DOHH2 (cell line): Measurements from ENCODE around the gene PDE4D.

Experiments
- H3F3A ChIP-seq: fragments of 200-600 bp; sonication (generic), shearing (Covaris generic); 2 replicates; pipeline ENCODE4 v1.6.0; 2016; ENCODE audit warnings: antibody characterized with exemption, mild to moderate bottlenecking; ENCODE audit not compliant: control insufficient read depth, insufficient read depth
- H3K27ac ChIP-seq: fragments of 200-600 bp; sonication (generic); 2 replicates; pipeline ENCODE4 v1.5.1; 2014; ENCODE audit warnings: low read depth, mild to moderate bottlenecking, low read length, moderate library complexity
- H3K27me3 ChIP-seq: fragments of 200-600 bp; sonication (generic); 2 replicates; pipeline ENCODE4 v1.6.1; 2014; ENCODE audit warnings: mild to moderate bottlenecking, low read length, mixed read lengths; ENCODE audit not compliant: control insufficient read depth
- H3K36me3 ChIP-seq: fragments of 200-600 bp; sonication (generic); 2 replicates; pipeline ENCODE4 v1.6.1; 2014; ENCODE audit warnings: mild to moderate bottlenecking, low read length, moderate library complexity, mixed read lengths; ENCODE audit not compliant: control insufficient read depth
- H3K4me1 ChIP-seq: fragments of 200-600 bp; sonication (generic); 2 replicates; pipeline ENCODE4 v1.6.1; 2014; ENCODE audit warnings: mild to moderate bottlenecking, low read length, mixed read lengths; ENCODE audit not compliant: control insufficient read depth
- H3K4me2 ChIP-seq: fragments of 200-600 bp; sonication (generic); 2 replicates; pipeline ENCODE4 v1.6.0; 2014; ENCODE audit warnings: mild to moderate bottlenecking, low read length, moderate library complexity
- H3K4me3 ChIP-seq: fragments of 200-600 bp; sonication (generic); 2 replicates; pipeline ENCODE4 v1.5.1; 2014; ENCODE audit warnings: mild to moderate bottlenecking, low read length, mixed read lengths
- H3K79me2 ChIP-seq: fragments of 200-600 bp; sonication (generic); 2 replicates; pipeline ENCODE4 v1.6.1; 2014; ENCODE audit warnings: mild to moderate bottlenecking, low read length, mixed read lengths; ENCODE audit not compliant: control insufficient read depth
- H3K9me2 ChIP-seq: fragments of 200-600 bp; sonication (generic); replicated peaks from 2 replicates; pipeline ENCODE4 v1.6.1; 2014; ENCODE audit warnings: mild to moderate bottlenecking, low read length, mixed read lengths; ENCODE audit not compliant: control insufficient read depth
- H3K9me3 ChIP-seq: fragments of 200-600 bp; sonication (generic); 2 replicates; pipeline ENCODE4 v1.6.1; 2014; ENCODE audit warnings: antibody characterized with exemption, low read length, mixed read lengths; ENCODE audit not compliant: control insufficient read depth, insufficient read depth
- H4K20me1 ChIP-seq: fragments of 200-600 bp; sonication (generic); 2 replicates; pipeline ENCODE4 v1.6.0; 2014; ENCODE audit warnings: low read depth, mild to moderate bottlenecking, antibody characterized with exemption, low read length, moderate library complexity; ENCODE audit not compliant: control insufficient read depth, insufficient read depth
- CTCF ChIP-seq: fragments of 200-600 bp; sonication (generic); IDR thresholded peaks from one replicate; pipeline ENCODE4 v1.5.1; 2014; ENCODE audit warnings: antibody characterized with exemption, mild to moderate bottlenecking, low read depth, low read length; ENCODE audit not compliant: poor library complexity, severe bottlenecking
- EZH2phosphoT487 ChIP-seq: fragments of 200-600 bp; sonication (generic); IDR thresholded peaks from 2 replicates; pipeline ENCODE4 v1.6.1; 2017; ENCODE audit warnings: borderline replicate concordance, mild to moderate bottlenecking, antibody characterized with exemption, low read length, moderate library complexity, mixed read lengths

The PDE4D gene

GRCh38 chr5:59593439-59594007 lies 300.0 kb downstream of the PDE4D start:
- Histone ChIP-seq H3K79me2 (no peaks in the 10 kb centered on the region), H3K9me2 (no peaks in the 10 kb centered on the region), H3K4me2 (no peak overlapping the region), H3K4me3 (no peak overlapping the region), H3F3A (no peaks in the 10 kb centered on the region), H3K9me3 (no peaks in the 10 kb centered on the region), H3K27me3 (no peaks in the 10 kb centered on the region), H3K4me1 (peaks cover 5% of the 10 kb centered on the region), H3K36me3 (no peaks in the 10 kb centered on the region), H4K20me1 (no peaks in the 10 kb centered on the region), H3K27ac (no peak overlapping the region)
- TF ChIP-seq CTCF (no peak), EZH2phosphoT487 (no peak)

- no peaks in the 10 kb centered on the region for H3K36me3 ChIP-seq
- H3K9me3 ChIP-seq = no peaks in the 10 kb centered on the region
- no peaks in the 10 kb centered on the region for H3F3A ChIP-seq
- TF ChIP-seq EZH2phosphoT487 (no peak), CTCF (no peak)
- no peaks in the 10 kb centered on the region for H3K27me3 ChIP-seq
- no peaks in the 10 kb centered on the region for H4K20me1 ChIP-seq
- no peak overlapping the region for H3K4me3 ChIP-seq
- no peaks in the 10 kb centered on the region for H3K4me1 ChIP-seq
- H3K9me2 ChIP-seq = no peaks in the 10 kb centered on the region
- no peak overlapping the region for H3K4me2 ChIP-seq
- no peaks in the 10 kb centered on the region for H3K79me2 ChIP-seq
- no peak overlapping the region for H3K27ac ChIP-seq
These were observed 301.4 kb downstream of the PDE4D start for GRCh38 chr5:59592101-59592500.

- Histone ChIP-seq H3K27ac (no peak overlapping the region), H3K9me2 (no peaks in the 10 kb centered on the region), H3K4me3 (no peak overlapping the region), H3F3A (no peaks in the 10 kb centered on the region), H3K27me3 (no peaks in the 10 kb centered on the region), H3K9me3 (no peaks in the 10 kb centered on the region), H3K4me1 (no peaks in the 10 kb centered on the region), H3K4me2 (no peak overlapping the region), H3K79me2 (no peaks in the 10 kb centered on the region), H4K20me1 (no peaks in the 10 kb centered on the region), H3K36me3 (no peaks in the 10 kb centered on the region)
- TF ChIP-seq CTCF (no peak), EZH2phosphoT487 (no peak)
These were observed 302.4 kb downstream of the PDE4D start for GRCh38 chr5:59591162-59591561.

GRCh38 chr5:59588922-59589321 lies 304.6 kb downstream of the PDE4D start:
- Histone ChIP-seq H3K4me3 (no peak overlapping the region), H3K27me3 (no peaks in the 10 kb centered on the region), H3K9me2 (no peaks in the 10 kb centered on the region), H3K4me2 (no peak overlapping the region), H3K9me3 (no peaks in the 10 kb centered on the region), H3K36me3 (no peaks in the 10 kb centered on the region), H4K20me1 (no peaks in the 10 kb centered on the region), H3F3A (no peaks in the 10 kb centered on the region), H3K79me2 (no peaks in the 10 kb centered on the region), H3K4me1 (no peaks in the 10 kb centered on the region), H3K27ac (no peak overlapping the region)
- TF ChIP-seq CTCF (no peak), EZH2phosphoT487 (no peak)
